ENCODE data around the gene PLAAT1. TPM values are rescaled to one million over a fixed set of nuclear protein-coding genes. Genes with fewer than 3 reads are reported as not detected.

PLAAT1 gene
- total and polyA plus RNA-seq, 2 donors: 1.3 to 1.6 TPM

DNA sequence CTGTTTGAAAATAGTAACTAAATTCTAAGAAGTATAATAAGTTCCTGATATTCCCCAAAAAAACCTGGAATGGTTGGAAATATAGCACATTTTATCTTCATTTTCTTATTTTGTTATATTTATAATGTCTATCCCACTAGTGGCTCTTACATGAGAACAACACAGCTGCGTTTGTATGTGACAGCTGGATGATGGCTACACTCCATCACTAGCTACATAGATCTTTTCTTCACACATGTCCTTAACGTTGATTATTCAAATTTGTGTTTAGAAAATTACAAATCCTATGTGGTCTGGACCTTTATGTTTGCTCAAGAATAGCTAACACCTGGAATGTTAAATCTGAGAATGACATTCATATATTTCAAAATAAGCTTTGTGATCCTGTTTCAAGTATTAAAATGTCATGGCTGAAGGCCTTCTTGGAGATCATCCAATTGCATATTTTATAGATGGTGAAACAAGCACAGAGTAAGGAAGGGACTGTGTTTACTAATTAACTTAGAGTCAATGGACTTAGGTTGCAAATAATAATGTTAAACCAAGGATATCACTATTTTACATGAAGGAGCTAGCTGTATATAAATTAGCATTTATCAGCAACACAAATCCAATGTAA lies 76.8 kb downstream of the PLAAT1 start:
- WGBS: 95% methylated on average over 2 of the region's 2 CpGs
- no peaks in the 10 kb centered on the region for H3K27me3 ChIP-seq (ENCODE audit: control insufficient read depth in 2 of 2, insufficient read depth in 1 of 2, low read length in 1 of 2)
- H3K36me3 ChIP-seq (ENCODE audit: control insufficient read depth in 2 of 2, insufficient read depth in 2 of 2, low read length in 1 of 2): no peaks in the 10 kb centered on the region
- no peaks in the 10 kb centered on the region for H3K9me3 ChIP-seq (ENCODE audit: control insufficient read depth in 2 of 2, insufficient read depth in 1 of 2, low read length in 1 of 2)
- no peak overlapping the region for H3K27ac ChIP-seq (ENCODE audit: low read depth in 1 of 2, low read length in 1 of 2)
- H3K4me1 ChIP-seq (ENCODE audit: control insufficient read depth in 2 of 2, insufficient read depth in 2 of 2, low read length in 2 of 2): no peaks in the 10 kb centered on the region
- no peak overlapping the region for H3K4me3 ChIP-seq (ENCODE audit: low read length in 2 of 2)
- no peak for DNase-seq (ENCODE audit: low read depth in 6 of 9, low spot score in 9 of 9)

Other genes with a start within 250 kb of the PLAAT1 start
- gene ATP13A5, start 137.5 kb downstream of the PLAAT1 start, total RNA-seq: 0.05 TPM
- gene ATP13A5, start 137.5 kb downstream of the PLAAT1 start, polyA plus RNA-seq: 0.37 TPM

All from thymus (tissue), 11 donors.